Sigmoid colon (tissue), 7 donors: Measurements from ENCODE around the gene NRSN2. TPM values are rescaled to one million over a fixed set of nuclear protein-coding genes. Genes with fewer than 3 reads are reported as not detected.

Source experiments
- DNase-seq: peaks from one replicate; pipeline ENCODE4 v3.0.0-alpha.2; 2019
- H3K27ac ChIP-seq, 4 donors: fragments of 200-600 bp; sonication (generic); one replicate each; pipeline ENCODE4 v1.5.1; 2016 to 2019; ENCODE audit warnings: mild to moderate bottlenecking in 1 of 4
- H3K27me3 ChIP-seq, 3 donors: fragments of 200-600 bp; sonication (generic); one replicate each; pipeline ENCODE4 v1.5.1; 2019; ENCODE audit warnings: mild to moderate bottlenecking in 1 of 3
- H3K36me3 ChIP-seq, 4 donors: fragments of 200-600 bp; sonication (generic); one replicate each; pipeline ENCODE4 v1.5.1; 2016 to 2019
- H3K4me1 ChIP-seq, 4 donors: fragments of 200-600 bp; sonication (generic); one replicate each; pipeline ENCODE4 v1.5.1; 2017 to 2019
- H3K4me3 ChIP-seq, 4 donors: fragments of 200-600 bp; sonication (generic); one replicate each; pipeline ENCODE4 v1.5.1; 2017 to 2019; ENCODE audit warnings: mild to moderate bottlenecking in 2 of 4, moderate library complexity in 1 of 4
- H3K9me3 ChIP-seq, 4 donors: fragments of 200-600 bp in 3 of 4; sonication (generic) in 3 of 4; one replicate each; pipeline versions ENCODE4 v1.5.1 to v1.6.1; 2013 to 2019
- CTCF ChIP-seq, 4 experiments: fragments of 450-650 bp in 3 of 4; fragments of 200-600 bp in 1 of 4; IDR thresholded peaks; one replicate each; pipeline ENCODE4 v1.5.1; 2016 to 2019; ENCODE audit warnings: antibody characterized with exemption in 4 of 4, mild to moderate bottlenecking in 3 of 4, moderate library complexity in 2 of 4
- EP300 ChIP-seq, 4 donors: sonication (generic); formaldehyde crosslinking; IDR thresholded peaks; one replicate each; pipeline ENCODE4 v1.6.1; 2017; ENCODE audit warnings: antibody characterized with exemption in 4 of 4
- POLR2A ChIP-seq, 2 donors: fragments of 450-650 bp; IDR thresholded peaks; one replicate each; pipeline ENCODE4 v1.6.1; 2016; ENCODE audit warnings: antibody characterized with exemption in 2 of 2, mild to moderate bottlenecking in 2 of 2, moderate library complexity in 2 of 2
- POLR2AphosphoS5 ChIP-seq, 4 donors: sonication (generic); formaldehyde crosslinking; IDR thresholded peaks; one replicate each; pipeline ENCODE4 v1.6.1; 2017; ENCODE audit warnings: antibody characterized with exemption in 4 of 4
- WGBS, 2 donors: extraction: QIAGEN DNeasy Blood & Tissue Kit; methylation state at CpG; one replicate each; pipeline ENCODE4 v1.1.7; 2013; 5-methylcytosine and 5-hydroxymethylcytosine counted together
- intact Hi-C: fragments of 100-400 bp; cut with DNase I; formaldehyde crosslinking; loops from one replicate; pipeline ENCODE4 v1.15.1; 2023
- polyA plus RNA-seq, 3 donors: library from polyadenylated mRNA; stranded (reverse); fragments of 200-250 nt; gene quantifications; one replicate each; pipeline ENCODE4 v1.2.3, GENCODE V29; 2013
- total RNA-seq, 4 donors: library from RNA; depleted of rRNA; stranded (reverse); fragments of >200 nt; gene quantifications; one replicate each; pipeline ENCODE4 v1.1.0, GENCODE V29; 2016
- donor health status: healthy with polysubstance abuse.
- donor health status: Bipolar disorder and iron deficiency.
- donor health status: healthy.

NRSN2 gene
- total and polyA plus RNA-seq, 7 donors = 2.3 to 34.3 (median 23.2) TPM

GRCh38 chr20:326645-327185 lies 20.2 kb upstream of the NRSN2 start:
- intact Hi-C loops = loop anchor here (1.0 kb wide), 1 partner anchor 36 kb away; the partner anchor contains the start of gene C20orf96
- WGBS, 2 donors = 1% methylated on average over 38 of the region's 38 CpGs
- TF ChIP-seq POLR2AphosphoS5 (IDR thresholded peaks at IDR 0.05) (no peak), POLR2A (IDR thresholded peaks at IDR 0.05) (no peak), EP300 (IDR thresholded peaks at IDR 0.05) (no peak), CTCF (IDR thresholded peaks at IDR 0.05) (no peak)
- Histone ChIP-seq H3K36me3 (no peaks in the 10 kb centered on the region), H3K4me1 (peaks cover 0 to 56% (median 44%) of the 10 kb centered on the region in 4 donors), H3K9me3 (no peaks in the 10 kb centered on the region), H3K27ac (peak overlapping the region; percentile 90 to 97 (median 96)), H3K4me3 (peak overlapping the region; percentile 63 to 81 (median 65)), H3K27me3 (no peaks in the 10 kb centered on the region)
- peak; percentile 80 for DNase-seq

- Histone ChIP-seq H3K27ac (peak overlapping the region; percentile 90 to 97 (median 96)), H3K9me3 (no peaks in the 10 kb centered on the region), H3K36me3 (no peaks in the 10 kb centered on the region), H3K4me1 (peaks cover 0 to 56% (median 44%) of the 10 kb centered on the region in 4 donors), H3K4me3 (peak overlapping the region; percentile 63 to 81 (median 65)), H3K27me3 (no peaks in the 10 kb centered on the region)
- TF ChIP-seq CTCF (IDR thresholded peaks at IDR 0.05) (no peak), POLR2AphosphoS5 (IDR thresholded peaks at IDR 0.05) (peak; percentile 56 to 75 (median 69)), EP300 (IDR thresholded peaks at IDR 0.05) (peak in 2 of 4 donors; percentile 42 to 52)
- DNase-seq = peak; percentile 96
- 8 to 16% methylated on average over 47 of the region's 47 CpGs for WGBS, 2 donors
- intact Hi-C loops = loop anchor here (1.0 kb wide), 1 partner anchor 37 kb away; the partner anchor contains the start of gene C20orf96
These were observed 19.5 kb upstream of the NRSN2 start for GRCh38 chr20:327186-328026.

- Histone ChIP-seq H3K4me3 (peak overlapping the region; percentile 63 to 81 (median 65)), H3K9me3 (no peaks in the 10 kb centered on the region), H3K27ac (peak overlapping the region; percentile 90 to 97 (median 96)), H3K4me1 (peaks cover 0 to 56% (median 44%) of the 10 kb centered on the region in 4 donors), H3K27me3 (no peaks in the 10 kb centered on the region), H3K36me3 (no peaks in the 10 kb centered on the region)
- 64 to 73% methylated on average over 31 of the region's 31 CpGs for WGBS, 2 donors
- TF ChIP-seq CTCF (IDR thresholded peaks at IDR 0.05) (no peak), EP300 (IDR thresholded peaks at IDR 0.05) (no peak), POLR2A (IDR thresholded peaks at IDR 0.05) (no peak), POLR2AphosphoS5 (IDR thresholded peaks at IDR 0.05) (no peak)
- DNase-seq = no peak
- intact Hi-C loops = no loop called here
These were observed 18.6 kb upstream of the NRSN2 start for GRCh38 chr20:328027-328974.

- 55 to 76% methylated on average over 7 of the region's 7 CpGs for WGBS, 2 donors
- TF ChIP-seq CTCF (IDR thresholded peaks at IDR 0.05) (no peak), POLR2A (IDR thresholded peaks at IDR 0.05) (no peak), EP300 (IDR thresholded peaks at IDR 0.05) (no peak), POLR2AphosphoS5 (IDR thresholded peaks at IDR 0.05) (no peak)
- peaks cover 0 to 50% (median 38%) of the 10 kb centered on the region in 4 donors for H3K4me1 ChIP-seq
These were observed 17.8 kb upstream of the NRSN2 start for GRCh38 chr20:328975-329695.

More at GRCh38 chr20:328975-329695, 17.8 kb upstream of the NRSN2 start:
- Histone ChIP-seq H3K27me3 (no peaks in the 10 kb centered on the region), H3K4me3 (no peak overlapping the region), H3K27ac (peak overlapping the region; percentile 90 to 97 (median 96)), H3K36me3 (peaks cover 0 to 8% (median 0%) of the 10 kb centered on the region in 4 donors), H3K9me3 (no peaks in the 10 kb centered on the region)
- intact Hi-C loops = no loop called here
- DNase-seq = no peak
